Activated T-cell treated with anti-CD3 and anti-CD28 coated beads, Interleukin-2, amount 50 U/mL, for 24 hours (primary cell): Measurements from ENCODE around the gene EPHA3.

Experiments
- DNase-seq: peaks from one replicate; pipeline ENCODE4 v3.0.0-alpha.2; 2020
- H3K27ac Mint-ChIP-seq: 2 replicates; pipeline ENCODE4 v1.8.0; 2020; ENCODE audit warnings: mild to moderate bottlenecking, mixed read lengths
- H3K27me3 Mint-ChIP-seq: 2 replicates; pipeline ENCODE4 v1.8.0; 2020; ENCODE audit warnings: mixed read lengths
- H3K36me3 Mint-ChIP-seq: 2 replicates; pipeline ENCODE4 v1.8.0; 2020; ENCODE audit warnings: low read depth, mixed read lengths
- H3K4me1 Mint-ChIP-seq: 2 replicates; pipeline ENCODE4 v1.8.0; 2020; ENCODE audit warnings: low read depth, mixed read lengths
- H3K4me3 Mint-ChIP-seq: 2 replicates; pipeline ENCODE4 v1.8.0; 2020; ENCODE audit warnings: mild to moderate bottlenecking, moderate library complexity, mixed read lengths
- H3K9me3 Mint-ChIP-seq: 2 replicates; pipeline ENCODE4 v1.8.0; 2020; ENCODE audit warnings: mixed read lengths

Gene EPHA3

DNA sequence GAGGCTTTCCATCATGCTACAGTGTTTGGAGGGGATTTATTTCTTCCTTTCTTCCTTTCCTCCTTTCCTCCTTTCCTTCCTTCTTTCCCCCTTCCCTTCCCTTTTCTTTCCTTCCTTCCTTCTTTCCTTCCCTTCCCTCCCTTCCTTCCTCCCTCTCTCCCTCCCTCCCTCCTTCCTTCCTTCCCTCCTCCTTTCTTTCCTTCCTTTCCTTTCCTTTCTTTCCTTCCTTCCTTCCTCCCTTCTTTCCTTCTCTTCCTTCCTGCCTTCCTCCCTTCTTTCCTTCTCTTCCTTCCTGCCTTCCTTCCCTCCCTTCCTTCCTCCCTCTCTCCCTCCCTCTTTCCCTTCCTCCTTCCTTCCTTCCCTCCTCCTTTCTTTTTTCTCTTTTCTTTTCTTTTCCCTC lies 127.2 kb downstream of the EPHA3 start:
- H3K36me3 Mint-ChIP-seq = no peaks in the 10 kb centered on the region
- no peak overlapping the region for H3K4me3 Mint-ChIP-seq
- no peak for DNase-seq
- no peak overlapping the region for H3K27ac Mint-ChIP-seq
- no peaks in the 10 kb centered on the region for H3K4me1 Mint-ChIP-seq
- H3K9me3 Mint-ChIP-seq = peaks cover 18% of the 10 kb centered on the region
- H3K27me3 Mint-ChIP-seq = no peaks in the 10 kb centered on the region

DNA sequence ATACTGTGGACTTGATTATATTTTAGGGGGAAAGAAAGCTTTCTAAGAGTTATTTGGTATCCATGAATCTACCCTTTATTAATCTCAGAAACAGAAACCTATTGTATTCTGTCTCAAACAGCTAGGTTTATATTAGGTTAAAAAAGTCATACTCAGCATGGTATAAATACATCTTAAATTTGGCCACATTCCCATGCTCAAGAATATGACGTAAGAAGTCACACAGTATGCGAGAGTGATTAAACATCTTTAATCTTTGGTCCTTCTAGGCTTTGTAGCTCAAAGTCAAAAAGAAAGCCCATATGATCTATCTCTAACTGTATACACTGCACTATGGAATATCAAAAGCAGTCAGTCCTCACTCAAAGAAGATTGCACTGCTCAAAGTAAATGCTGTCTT lies 131.4 kb downstream of the EPHA3 start:
- H3K27me3 Mint-ChIP-seq = no peaks in the 10 kb centered on the region
- H3K4me1 Mint-ChIP-seq = no peaks in the 10 kb centered on the region
- no peak for DNase-seq
- no peaks in the 10 kb centered on the region for H3K36me3 Mint-ChIP-seq
- H3K9me3 Mint-ChIP-seq = peaks cover 4% of the 10 kb centered on the region
- H3K4me3 Mint-ChIP-seq = no peak overlapping the region
- H3K27ac Mint-ChIP-seq = no peak overlapping the region

DNA sequence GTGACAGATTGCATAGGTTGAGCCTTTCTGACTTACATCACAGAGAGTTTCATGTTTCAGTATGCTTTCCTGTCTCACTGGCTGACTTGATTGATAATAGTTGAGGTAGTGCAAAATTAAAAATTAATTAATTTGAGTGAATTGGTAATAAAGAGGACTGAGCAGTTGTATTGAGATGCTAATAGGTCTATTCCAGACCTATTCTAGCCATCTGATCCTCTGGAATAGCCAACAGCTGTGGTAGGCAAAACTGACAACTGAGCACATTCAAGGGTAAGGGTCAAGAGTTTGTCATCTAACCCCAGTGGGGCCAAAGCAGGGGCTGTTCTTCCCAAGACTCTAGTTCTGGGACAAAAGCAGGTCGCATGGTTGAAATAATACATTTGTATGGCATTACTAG lies 132.4 kb downstream of the EPHA3 start:
- H3K4me3 Mint-ChIP-seq = no peak overlapping the region
- H3K36me3 Mint-ChIP-seq = no peaks in the 10 kb centered on the region
- DNase-seq = no peak
- no peaks in the 10 kb centered on the region for H3K4me1 Mint-ChIP-seq
- peaks cover 3% of the 10 kb centered on the region for H3K9me3 Mint-ChIP-seq
- H3K27ac Mint-ChIP-seq = no peak overlapping the region
- H3K27me3 Mint-ChIP-seq = no peaks in the 10 kb centered on the region

DNA sequence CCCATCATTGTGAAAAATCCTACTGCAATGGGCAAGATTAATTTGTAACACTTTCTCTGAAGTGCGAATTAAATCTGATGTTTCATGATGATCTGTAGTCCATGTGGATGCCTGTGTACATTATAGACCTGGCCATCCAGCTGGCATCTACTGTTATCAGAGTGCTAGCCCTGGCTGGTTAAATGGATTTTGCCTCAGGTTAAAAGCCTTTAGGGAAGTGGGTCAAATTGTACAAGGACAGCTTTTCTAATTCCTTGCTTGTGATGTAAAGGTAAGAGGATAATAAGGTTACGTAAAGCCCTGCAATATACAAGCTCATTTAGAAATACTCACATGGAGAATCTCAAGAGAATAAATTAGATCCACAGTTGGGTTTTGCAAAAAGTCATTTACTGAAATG lies 138.2 kb downstream of the EPHA3 start:
- no peaks in the 10 kb centered on the region for H3K27me3 Mint-ChIP-seq
- no peaks in the 10 kb centered on the region for H3K4me1 Mint-ChIP-seq
- no peak for DNase-seq
- H3K4me3 Mint-ChIP-seq = no peak overlapping the region
- no peaks in the 10 kb centered on the region for H3K36me3 Mint-ChIP-seq
- peaks cover 6% of the 10 kb centered on the region for H3K9me3 Mint-ChIP-seq
- no peak overlapping the region for H3K27ac Mint-ChIP-seq

DNA sequence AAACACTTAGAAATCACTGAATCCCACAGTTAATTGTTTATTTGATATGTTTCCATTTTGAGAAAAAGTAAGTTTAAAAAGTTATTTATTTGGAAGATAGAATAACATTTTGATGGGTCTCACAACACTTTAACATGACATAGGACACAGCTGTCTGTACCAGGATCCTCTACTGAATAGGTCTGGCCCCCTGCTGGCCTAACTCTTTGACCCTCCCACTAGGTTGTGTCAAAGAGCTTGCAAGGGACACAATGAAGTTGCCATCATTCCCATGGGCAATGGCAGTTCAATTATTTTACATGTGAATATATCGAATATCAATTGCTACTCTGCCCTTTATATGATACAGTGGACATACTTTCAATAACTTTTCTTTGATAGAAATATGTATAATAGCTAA lies 138.9 kb downstream of the EPHA3 start:
- Mint-ChIP-seq H3K27ac (no peak overlapping the region), H3K4me1 (no peaks in the 10 kb centered on the region), H3K27me3 (no peaks in the 10 kb centered on the region), H3K9me3 (peaks cover 6% of the 10 kb centered on the region), H3K4me3 (no peak overlapping the region), H3K36me3 (no peaks in the 10 kb centered on the region)
- no peak for DNase-seq

DNA sequence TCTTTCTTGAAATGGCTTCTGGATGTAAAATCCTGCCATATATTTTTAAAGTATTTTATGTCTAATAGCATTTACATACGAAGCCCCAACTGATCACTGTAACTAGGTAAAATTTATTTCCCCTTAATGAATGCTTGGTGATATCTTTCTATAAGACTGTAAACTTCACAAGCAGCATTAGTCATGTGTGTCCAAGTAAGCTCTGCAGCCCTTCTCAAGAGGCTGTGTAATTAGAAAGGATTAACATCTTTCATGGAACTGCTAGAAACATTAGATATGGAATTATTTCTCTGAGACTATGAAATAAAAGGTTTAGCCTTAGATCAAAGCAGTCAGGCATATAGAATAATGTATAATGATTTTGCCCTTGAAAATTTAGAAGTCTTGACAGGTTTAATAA lies 143.3 kb downstream of the EPHA3 start:
- Mint-ChIP-seq H3K4me3 (no peak overlapping the region), H3K36me3 (no peaks in the 10 kb centered on the region), H3K27ac (no peak overlapping the region), H3K4me1 (no peaks in the 10 kb centered on the region), H3K27me3 (no peaks in the 10 kb centered on the region), H3K9me3 (peaks cover 5% of the 10 kb centered on the region)
- no peak for DNase-seq

DNA sequence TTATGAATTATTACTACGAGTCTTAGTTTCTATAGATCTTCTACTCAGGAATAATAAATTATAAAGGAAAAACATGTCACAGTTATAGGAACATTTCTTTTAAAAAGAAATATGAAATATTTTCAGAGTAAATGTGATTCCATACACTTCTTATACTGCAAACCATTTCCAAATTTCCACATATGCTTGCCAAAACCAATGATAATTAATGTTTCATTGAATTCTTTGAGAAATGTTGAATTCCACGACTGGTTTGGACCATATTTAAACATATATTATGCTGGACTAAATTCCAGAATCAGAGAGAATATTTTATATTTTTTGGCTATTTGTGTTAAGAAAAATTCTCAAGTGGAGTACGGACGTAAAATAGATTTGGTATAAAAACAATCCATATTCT lies 144.6 kb downstream of the EPHA3 start:
- H3K9me3 Mint-ChIP-seq = peaks cover 7% of the 10 kb centered on the region
- H3K4me1 Mint-ChIP-seq = no peaks in the 10 kb centered on the region
- H3K4me3 Mint-ChIP-seq = no peak overlapping the region
- H3K36me3 Mint-ChIP-seq = no peaks in the 10 kb centered on the region
- no peak overlapping the region for H3K27ac Mint-ChIP-seq
- no peak for DNase-seq
- H3K27me3 Mint-ChIP-seq = no peaks in the 10 kb centered on the region

DNA sequence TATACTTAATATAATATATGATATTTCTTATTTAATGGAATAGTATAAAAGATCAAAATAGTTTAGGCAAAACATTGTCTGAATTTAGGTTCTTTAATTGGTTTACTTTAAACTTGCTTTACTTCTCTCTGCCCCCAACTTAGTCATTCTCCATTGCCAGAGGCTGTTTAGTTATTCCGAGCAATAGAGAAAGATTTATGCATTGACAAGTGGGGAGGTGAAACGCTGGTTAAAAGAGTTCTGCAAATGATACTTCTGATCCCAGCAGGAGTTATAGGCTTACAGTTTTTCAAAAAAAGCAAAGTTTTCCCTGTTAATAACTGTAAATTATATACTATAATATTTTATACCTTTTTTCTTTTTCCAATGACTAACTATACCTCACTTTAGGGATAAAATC lies 145.4 kb downstream of the EPHA3 start:
- Mint-ChIP-seq H3K9me3 (peaks cover 11% of the 10 kb centered on the region), H3K27me3 (no peaks in the 10 kb centered on the region), H3K36me3 (no peaks in the 10 kb centered on the region), H3K27ac (no peak overlapping the region), H3K4me3 (no peak overlapping the region), H3K4me1 (no peaks in the 10 kb centered on the region)
- DNase-seq = no peak

DNA sequence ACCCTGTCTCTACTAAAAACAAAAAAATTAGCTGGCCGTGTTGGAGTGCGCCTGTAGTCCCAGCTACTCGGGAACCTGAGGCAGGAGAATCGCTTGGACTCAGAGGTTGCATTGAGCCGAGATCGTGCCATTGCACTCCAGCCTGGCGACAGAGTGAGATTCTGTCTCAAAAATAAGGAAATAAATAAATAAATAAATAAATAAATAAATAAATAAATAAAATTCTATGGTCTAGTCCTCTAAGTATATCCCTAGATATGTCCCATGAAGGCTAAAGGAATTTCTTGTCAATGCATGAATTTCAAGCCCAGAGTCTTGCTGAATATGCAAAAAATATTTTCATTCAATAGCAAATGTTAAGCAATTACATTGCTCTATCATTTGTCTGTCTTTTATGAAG lies 149.0 kb downstream of the EPHA3 start:
- no peaks in the 10 kb centered on the region for H3K36me3 Mint-ChIP-seq
- H3K27me3 Mint-ChIP-seq = no peaks in the 10 kb centered on the region
- no peaks in the 10 kb centered on the region for H3K4me1 Mint-ChIP-seq
- H3K27ac Mint-ChIP-seq = no peak overlapping the region
- H3K9me3 Mint-ChIP-seq = peaks cover 9% of the 10 kb centered on the region
- no peak for DNase-seq
- no peak overlapping the region for H3K4me3 Mint-ChIP-seq

DNA sequence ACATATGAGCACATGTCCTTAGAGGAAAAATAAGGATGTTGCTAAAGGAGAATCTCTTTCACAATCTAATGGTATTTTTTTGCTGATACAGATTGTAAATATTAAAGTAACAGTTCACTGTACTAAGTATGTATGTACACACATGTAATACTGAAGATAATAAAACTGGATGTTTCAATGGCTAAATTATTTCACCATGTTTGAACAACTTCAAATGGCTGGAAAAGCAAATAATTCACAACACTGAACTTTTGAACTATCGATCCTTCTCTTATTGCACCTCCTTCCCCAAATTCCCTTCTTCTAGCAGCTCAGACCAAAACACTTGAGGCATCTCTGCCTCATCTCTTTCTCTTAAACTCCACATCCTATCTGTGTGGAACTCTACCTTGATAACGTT lies 149.5 kb downstream of the EPHA3 start:
- H3K36me3 Mint-ChIP-seq = no peaks in the 10 kb centered on the region
- no peak overlapping the region for H3K4me3 Mint-ChIP-seq
- no peak for DNase-seq
- H3K27ac Mint-ChIP-seq = no peak overlapping the region
- H3K4me1 Mint-ChIP-seq = no peaks in the 10 kb centered on the region
- H3K9me3 Mint-ChIP-seq = peaks cover 9% of the 10 kb centered on the region
- no peaks in the 10 kb centered on the region for H3K27me3 Mint-ChIP-seq

DNA sequence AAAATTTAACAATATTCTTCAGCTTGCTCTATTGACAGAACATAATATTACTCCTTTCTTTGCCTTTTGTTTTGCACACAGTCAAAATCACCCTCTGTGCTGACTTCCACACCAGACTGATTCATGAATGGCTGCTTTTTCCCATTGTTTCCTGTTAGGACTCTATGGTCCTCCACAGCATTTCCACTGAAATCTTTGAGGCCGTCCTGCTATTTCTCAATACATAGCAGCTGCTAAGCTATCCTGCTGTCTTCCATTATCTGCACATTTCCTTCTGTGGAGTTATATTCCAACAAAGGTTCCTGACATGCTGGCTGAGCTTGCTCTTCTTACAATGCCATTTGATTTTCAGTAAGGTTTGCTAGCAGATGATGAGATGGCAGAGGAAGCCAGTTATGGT lies 153.3 kb downstream of the EPHA3 start:
- DNase-seq = no peak
- Mint-ChIP-seq H3K27ac (no peak overlapping the region), H3K36me3 (no peaks in the 10 kb centered on the region), H3K27me3 (no peaks in the 10 kb centered on the region), H3K4me1 (no peaks in the 10 kb centered on the region), H3K9me3 (peaks cover 15% of the 10 kb centered on the region), H3K4me3 (no peak overlapping the region)

DNA sequence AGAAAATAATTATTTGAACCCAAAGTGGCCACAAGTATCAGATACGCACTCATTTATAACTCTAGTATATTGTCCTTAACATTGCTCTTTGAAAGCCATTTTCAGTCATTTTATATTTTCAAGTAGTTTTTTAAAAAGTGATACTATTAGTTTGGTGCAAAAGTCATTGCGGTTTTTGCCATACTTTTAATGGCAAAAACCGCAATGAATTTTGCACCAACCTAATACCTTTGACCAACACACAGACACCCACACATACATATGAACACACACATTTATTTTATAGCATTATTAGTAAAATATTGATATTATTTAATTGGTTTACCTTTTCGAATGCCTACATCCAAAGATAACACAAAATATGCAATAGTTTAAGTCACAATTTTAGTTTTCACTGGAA lies 154.3 kb downstream of the EPHA3 start:
- no peaks in the 10 kb centered on the region for H3K36me3 Mint-ChIP-seq
- no peak for DNase-seq
- no peak overlapping the region for H3K4me3 Mint-ChIP-seq
- no peaks in the 10 kb centered on the region for H3K27me3 Mint-ChIP-seq
- H3K27ac Mint-ChIP-seq = no peak overlapping the region
- H3K4me1 Mint-ChIP-seq = no peaks in the 10 kb centered on the region
- peaks cover 15% of the 10 kb centered on the region for H3K9me3 Mint-ChIP-seq

DNA sequence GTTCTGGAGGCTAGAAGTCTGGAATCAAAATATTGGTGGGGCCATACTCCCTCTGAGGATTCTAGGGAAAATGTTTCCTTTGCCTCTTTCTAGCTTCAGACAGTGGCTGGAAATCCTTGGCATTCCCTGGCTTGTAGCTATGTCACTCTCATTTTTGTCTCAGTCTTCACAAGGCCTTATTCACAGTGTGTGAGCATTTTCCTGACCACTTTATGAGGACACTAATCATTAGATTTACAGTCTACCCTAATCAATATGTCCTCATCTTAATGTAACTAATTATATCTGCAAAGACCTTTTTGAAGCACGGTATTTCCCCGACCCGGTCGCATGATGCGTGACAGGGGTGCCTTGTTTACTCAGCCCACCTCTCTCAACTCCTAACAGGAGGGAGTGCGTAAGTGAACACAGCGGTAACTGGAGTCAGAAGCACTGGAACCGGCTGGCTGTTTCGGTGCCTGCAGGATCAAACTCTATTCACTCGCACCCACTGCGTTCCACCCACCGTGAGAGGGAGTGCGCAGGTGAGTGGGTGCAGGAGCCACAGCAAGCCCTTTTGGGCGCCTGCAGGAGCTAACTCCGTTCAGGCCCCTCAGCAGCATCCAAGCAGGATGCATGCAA lies 155.0 kb downstream of the EPHA3 start:
- no peaks in the 10 kb centered on the region for H3K4me1 Mint-ChIP-seq
- no peak overlapping the region for H3K4me3 Mint-ChIP-seq
- H3K36me3 Mint-ChIP-seq = no peaks in the 10 kb centered on the region
- no peak for DNase-seq
- H3K27me3 Mint-ChIP-seq = no peaks in the 10 kb centered on the region
- H3K27ac Mint-ChIP-seq = no peak overlapping the region
- peaks cover 10% of the 10 kb centered on the region for H3K9me3 Mint-ChIP-seq

DNA sequence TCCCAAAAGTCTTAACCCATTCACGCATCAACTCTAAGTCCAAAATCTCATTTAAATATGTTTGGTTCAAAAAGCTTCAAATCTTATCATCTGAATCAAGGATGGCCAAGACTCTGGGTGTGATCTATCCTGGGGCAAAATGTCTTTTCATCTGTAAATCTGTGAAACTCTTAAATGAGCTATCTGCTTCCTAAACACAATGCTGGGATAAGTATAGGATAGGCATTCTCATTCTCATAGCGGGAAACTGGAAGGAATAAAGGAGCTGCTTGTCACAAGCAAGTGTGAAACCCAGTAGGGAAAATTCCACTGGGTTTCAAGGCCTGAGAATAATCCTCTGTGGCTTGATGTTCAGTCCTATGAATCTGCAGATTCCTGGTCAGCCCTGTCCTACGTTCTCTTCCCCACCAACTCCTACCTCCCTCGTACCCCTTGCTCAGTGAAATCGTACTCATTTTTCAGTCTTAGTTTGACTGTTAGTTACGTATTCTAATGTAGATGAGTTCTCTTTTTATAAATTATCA lies 156.7 kb downstream of the EPHA3 start:
- H3K4me1 Mint-ChIP-seq = no peaks in the 10 kb centered on the region

DNA sequence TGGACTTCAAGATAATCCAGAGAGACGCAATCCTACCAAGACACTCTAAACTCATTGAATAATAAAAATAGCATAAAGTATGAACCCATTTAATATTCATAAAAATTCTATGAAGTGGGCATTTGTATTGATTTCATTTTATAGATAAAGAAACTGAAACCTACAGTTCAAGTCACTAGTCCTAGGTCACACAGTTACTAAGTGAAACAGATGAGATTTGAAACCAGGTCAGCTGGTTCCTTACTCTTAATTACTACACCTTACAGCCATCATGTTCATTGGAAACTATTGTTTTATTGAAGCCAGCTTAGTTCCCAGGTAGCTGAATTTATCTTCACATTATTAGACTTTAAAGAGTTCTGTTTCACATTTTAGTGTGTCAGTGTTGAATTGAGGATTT lies 158.7 kb downstream of the EPHA3 start:
- no peaks in the 10 kb centered on the region for H3K4me1 Mint-ChIP-seq
- no peaks in the 10 kb centered on the region for H3K36me3 Mint-ChIP-seq
- H3K4me3 Mint-ChIP-seq = no peak overlapping the region
- no peak for DNase-seq
- no peak overlapping the region for H3K27ac Mint-ChIP-seq
- no peaks in the 10 kb centered on the region for H3K27me3 Mint-ChIP-seq
- peaks cover 11% of the 10 kb centered on the region for H3K9me3 Mint-ChIP-seq

More for the DNA sequence above, 156.7 kb downstream of the EPHA3 start:
- Mint-ChIP-seq H3K36me3 (no peaks in the 10 kb centered on the region), H3K27me3 (no peaks in the 10 kb centered on the region), H3K9me3 (peaks cover 8% of the 10 kb centered on the region), H3K27ac (no peak overlapping the region), H3K4me3 (no peak overlapping the region)
- DNase-seq = no peak

DNA sequence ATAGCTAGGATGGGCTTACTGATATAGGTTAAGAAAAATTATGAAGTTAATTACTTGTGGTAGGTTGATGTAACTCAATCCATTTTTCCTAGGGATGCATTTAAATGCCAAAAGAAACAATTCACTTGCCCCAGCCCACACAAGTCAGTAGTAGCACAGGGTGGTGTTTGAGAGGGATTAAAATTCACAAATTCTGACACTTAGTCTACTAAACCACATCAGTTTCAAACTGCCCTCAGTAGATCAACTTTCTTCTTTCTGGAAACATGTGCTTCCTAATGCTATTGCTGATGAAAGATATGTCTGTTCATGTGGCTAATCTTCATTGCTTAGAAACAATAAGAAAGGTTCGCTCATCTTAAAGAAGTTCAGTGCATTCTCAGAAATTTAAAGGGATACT lies 160.6 kb downstream of the EPHA3 start:
- H3K9me3 Mint-ChIP-seq = peaks cover 11% of the 10 kb centered on the region
- DNase-seq = no peak
- no peak overlapping the region for H3K4me3 Mint-ChIP-seq
- no peaks in the 10 kb centered on the region for H3K27me3 Mint-ChIP-seq
- no peaks in the 10 kb centered on the region for H3K4me1 Mint-ChIP-seq
- H3K36me3 Mint-ChIP-seq = no peaks in the 10 kb centered on the region
- no peak overlapping the region for H3K27ac Mint-ChIP-seq
